Adrenal gland (tissue), 12 donors: ENCODE results near the gene HPSE2. TPM values are rescaled to one million over a fixed set of nuclear protein-coding genes. Genes with fewer than 3 reads are reported as not detected.

Experiments used
- DNase-seq, 7 donors: peaks; one replicate each; pipeline ENCODE4 v3.0.0-alpha.2; 2019 to 2020
- H3K27ac ChIP-seq, 5 donors: fragments of 200-600 bp; sonication (generic) in 4 of 5; 1 replicate in 3 of 5; 2 replicates in 2 of 5; pipeline versions ENCODE4 v1.5.1 to v1.8.0; 2016 to 2020; ENCODE audit warnings: mild to moderate bottlenecking in 1 of 5
- H3K27me3 ChIP-seq: fragments of 200-600 bp; 2 replicates; pipeline ENCODE4 v1.8.0; 2021
- H3K36me3 ChIP-seq, 2 donors: fragments of 200-600 bp; replicated peaks in 1 of 2; 1 replicate in 1 of 2; 2 replicates in 1 of 2; pipeline versions ENCODE4 v1.5.1 to v1.8.0; 2018 to 2022
- H3K4me1 ChIP-seq, 2 donors: fragments of 200-600 bp; replicated peaks in 1 of 2; 1 replicate in 1 of 2; 2 replicates in 1 of 2; pipeline versions ENCODE4 v1.5.1 to v1.8.0; 2018 to 2021
- H3K4me3 ChIP-seq, 4 donors: fragments of 200-600 bp; sonication (generic) in 3 of 4; one replicate each; pipeline ENCODE4 v1.5.1; 2016 to 2018
- H3K9me3 ChIP-seq, 3 donors: fragments of 200-600 bp; sonication (generic) in 1 of 3; replicated peaks in 1 of 3; 1 replicate in 2 of 3; 2 replicates in 1 of 3; pipeline versions ENCODE4 v1.5.1 to v1.8.0; 2016 to 2021
- POLR2A ChIP-seq, 2 donors: fragments of 450-650 bp; IDR thresholded peaks; one replicate each; pipeline ENCODE4 v1.6.1; 2017; ENCODE audit warnings: antibody characterized with exemption in 2 of 2, mild to moderate bottlenecking in 2 of 2, moderate library complexity in 1 of 2
- WGBS, 4 donors: extraction: QIAGEN DNeasy Blood & Tissue Kit in 2 of 4; methylation state at CpG; one replicate each; pipeline versions ENCODE4 v1.1.5 to v1.1.7; 2013 to 2017; 5-methylcytosine and 5-hydroxymethylcytosine counted together
- intact Hi-C, 2 donors: fragments of 100-400 bp; cut with DNase I; formaldehyde crosslinking; loops; one replicate each; pipeline versions ENCODE4 v1.14.1 to v1.15.0; 2022 to 2023
- polyA plus RNA-seq, 3 donors: library from polyadenylated mRNA; stranded (reverse); fragments of 200-250 nt in 2 of 3; fragments of 350-450 nt in 1 of 3; fragmentation: Illumina TruSeq in 1 of 3; extraction: RNeasy Lipid Tissue Mini Kit (QIAGEN cat#74804) in 1 of 3; gene quantifications; one replicate each; pipeline ENCODE4 v1.2.3, GENCODE V29; 2013 to 2014
- total RNA-seq, 9 donors: library from RNA; depleted of rRNA in 4 of 9; stranded (reverse); fragments of >200 nt in 4 of 9; fragments of 120-200 nt in 1 of 9; fragmentation: NEBNext Ultra II Directional in 1 of 9; extraction: Animal tissue kit (Norgen Biotek cat#: 25700) in 1 of 9; gene quantifications; one replicate each; pipeline versions ENCODE4 v1.1.0 to v1.2.4, GENCODE V29; 2013 to 2023
- TF ChIP-seq, protein P1 (sequence below), 6 experiments: fragments of 450-650 bp in 4 of 6; fragments of 200-600 bp in 2 of 6; sonication (generic) in 1 of 6; IDR thresholded peaks; 1 replicate in 5 of 6; 2 replicates in 1 of 6; pipeline versions ENCODE4 v1.5.1 to v1.8.0; 2016 to 2021; ENCODE audit warnings: antibody characterized with exemption in 6 of 6, mild to moderate bottlenecking in 2 of 6, moderate library complexity in 1 of 6
- donor health status: healthy with polysubstance abuse.
- donor health status: Bipolar disorder and iron deficiency.
- donor health status: DM: yes; HTN: yes; CAD: no.
- donor health status: DM: no; HTN: no; CAD: no.
- donor health status: DM: no; HTN: no; CAD: no.
- donor health status: DM: yes; HTN: yes; CAD: no.

Gene HPSE2
- total and polyA plus RNA-seq, 12 donors = under 0.01 to 0.16 (median 0.10) TPM; not detected in 9

DNA sequence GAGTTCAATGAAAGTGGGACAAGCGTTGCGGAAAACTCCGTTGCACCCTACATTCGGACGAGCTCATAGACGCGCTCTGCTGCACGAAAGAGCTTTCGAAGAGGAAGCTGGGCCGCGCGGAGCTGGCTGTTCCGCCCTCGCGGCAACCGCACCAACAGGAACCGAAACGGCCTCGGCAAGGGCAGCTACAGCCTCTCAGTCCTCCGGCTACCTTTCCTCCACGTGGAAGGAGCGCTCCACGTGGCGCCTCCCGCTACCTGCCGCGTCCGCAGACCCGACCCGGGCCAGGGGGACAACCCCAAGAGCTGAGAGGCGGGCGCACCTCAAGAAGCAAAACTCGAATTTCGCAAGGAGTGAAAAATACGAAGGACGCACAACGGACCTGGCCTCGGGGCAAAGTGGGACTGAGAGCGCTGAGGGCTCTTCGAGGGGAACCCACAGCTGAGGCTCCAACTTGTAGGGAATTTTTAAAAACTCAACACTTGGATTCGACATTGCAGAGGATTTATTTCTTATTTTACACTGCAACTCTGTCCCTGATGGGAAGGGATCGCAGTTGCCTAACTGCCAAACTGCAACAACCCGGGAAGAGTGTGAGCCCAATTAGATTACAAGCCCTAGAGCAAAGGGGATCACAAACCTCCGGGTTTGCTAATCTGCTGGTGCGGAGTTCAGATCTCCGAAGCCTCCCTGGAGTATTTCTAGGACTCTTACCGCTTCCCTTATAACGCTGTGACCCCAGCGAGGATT is 1.4 kb downstream of the HPSE2 start:
- Histone ChIP-seq H3K4me3 (peak overlapping the region in 2 of 4 donors; percentile 11 to 51), H3K9me3 (no peaks in the 10 kb centered on the region), H3K4me1 (peaks cover 0 to 16% of the 10 kb centered on the region in 2 donors), H3K27me3 (peaks cover 66% of the 10 kb centered on the region), H3K36me3 (no peaks in the 10 kb centered on the region), H3K27ac (no peak overlapping the region)
- intact Hi-C loops = loop anchor here in 1 of 2 donors (10.0 kb wide), 1 partner anchor 1319 kb away; no protein-coding TSS in a partner anchor
- 2 to 5% (median 3%) methylated on average over 34 to 49 of the region's 49 CpGs for WGBS, 4 donors
- TF ChIP-seq, protein P1, sequence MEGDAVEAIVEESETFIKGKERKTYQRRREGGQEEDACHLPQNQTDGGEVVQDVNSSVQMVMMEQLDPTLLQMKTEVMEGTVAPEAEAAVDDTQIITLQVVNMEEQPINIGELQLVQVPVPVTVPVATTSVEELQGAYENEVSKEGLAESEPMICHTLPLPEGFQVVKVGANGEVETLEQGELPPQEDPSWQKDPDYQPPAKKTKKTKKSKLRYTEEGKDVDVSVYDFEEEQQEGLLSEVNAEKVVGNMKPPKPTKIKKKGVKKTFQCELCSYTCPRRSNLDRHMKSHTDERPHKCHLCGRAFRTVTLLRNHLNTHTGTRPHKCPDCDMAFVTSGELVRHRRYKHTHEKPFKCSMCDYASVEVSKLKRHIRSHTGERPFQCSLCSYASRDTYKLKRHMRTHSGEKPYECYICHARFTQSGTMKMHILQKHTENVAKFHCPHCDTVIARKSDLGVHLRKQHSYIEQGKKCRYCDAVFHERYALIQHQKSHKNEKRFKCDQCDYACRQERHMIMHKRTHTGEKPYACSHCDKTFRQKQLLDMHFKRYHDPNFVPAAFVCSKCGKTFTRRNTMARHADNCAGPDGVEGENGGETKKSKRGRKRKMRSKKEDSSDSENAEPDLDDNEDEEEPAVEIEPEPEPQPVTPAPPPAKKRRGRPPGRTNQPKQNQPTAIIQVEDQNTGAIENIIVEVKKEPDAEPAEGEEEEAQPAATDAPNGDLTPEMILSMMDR (IDR thresholded peaks at IDR 0.05) = no peak
- no peak for TF ChIP-seq POLR2A (IDR thresholded peaks at IDR 0.05)
- DNase-seq = peak in 6 of 7 donors; percentile 25 to 57 (median 34)

DNA sequence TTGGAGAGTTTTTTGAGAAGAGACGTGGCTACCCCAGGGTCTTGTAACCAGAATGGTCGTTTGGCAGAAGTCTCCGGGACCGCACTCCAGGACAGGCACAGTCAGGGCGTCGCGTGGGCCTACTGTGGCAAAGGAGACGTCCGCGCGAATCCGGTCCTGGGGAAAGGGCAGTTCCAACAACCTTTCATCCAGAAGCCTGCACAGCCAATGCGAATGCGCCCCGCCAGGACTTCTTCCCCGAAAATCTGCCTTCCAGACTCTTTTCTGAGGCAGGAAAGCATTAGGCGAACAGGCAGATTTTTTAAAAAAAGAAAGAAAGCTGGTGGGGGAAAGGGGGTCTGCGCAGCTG is 2.0 kb downstream of the HPSE2 start:
- peaks cover 67% of the 10 kb centered on the region for H3K27me3 ChIP-seq
- peak overlapping the region in 1 of 4 donors; percentile 51 for H3K4me3 ChIP-seq
- H3K36me3 ChIP-seq = no peaks in the 10 kb centered on the region
- TF ChIP-seq POLR2A (IDR thresholded peaks at IDR 0.05) = no peak
- TF ChIP-seq, protein P1 (IDR thresholded peaks at IDR 0.05) = no peak
- intact Hi-C loops = loop anchor here in 1 of 2 donors (10.0 kb wide), 1 partner anchor 1319 kb away; no protein-coding TSS in a partner anchor
- peaks cover 0 to 16% of the 10 kb centered on the region in 2 donors for H3K4me1 ChIP-seq
- no peak overlapping the region for H3K27ac ChIP-seq
- 7 to 15% (median 11%) methylated on average over 13 to 18 of the region's 18 CpGs for WGBS, 4 donors
- no peak for DNase-seq
- H3K9me3 ChIP-seq = no peaks in the 10 kb centered on the region

DNA sequence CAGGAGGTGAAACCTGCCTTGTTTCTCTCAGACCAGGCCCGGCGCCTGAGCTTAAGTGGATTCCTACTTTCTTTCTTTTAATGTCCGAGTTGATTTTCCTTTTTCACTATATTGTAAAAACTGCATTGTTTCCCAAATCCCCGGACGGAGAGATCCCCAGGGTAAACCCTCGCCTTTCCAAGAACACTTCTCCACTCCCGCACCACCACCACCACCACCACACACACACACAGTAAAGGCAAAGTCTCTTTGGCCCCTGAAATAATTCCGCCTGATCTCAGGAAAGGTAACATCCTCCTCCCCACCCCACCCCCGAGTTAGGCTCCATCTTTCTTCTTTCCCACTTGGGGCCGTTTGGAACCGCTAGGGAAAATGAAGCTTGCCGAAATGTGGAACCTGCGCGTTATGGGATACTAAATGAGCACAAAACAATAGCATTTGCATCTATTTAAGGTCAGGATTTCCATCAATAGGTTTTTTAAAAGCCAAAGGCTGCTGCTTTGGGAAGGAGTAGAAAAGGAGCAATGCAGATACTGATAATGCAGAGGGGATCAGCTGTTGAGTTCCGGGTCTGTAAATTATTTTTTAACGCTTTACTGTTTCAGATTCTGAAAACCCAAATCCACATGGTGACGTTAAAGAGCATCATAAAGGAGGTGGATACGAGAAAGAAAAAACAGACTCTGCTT is 2.5 kb downstream of the HPSE2 start:
- Histone ChIP-seq H3K4me3 (no peak overlapping the region), H3K4me1 (peaks cover 0 to 16% of the 10 kb centered on the region in 2 donors), H3K27me3 (peaks cover 62% of the 10 kb centered on the region), H3K9me3 (no peaks in the 10 kb centered on the region), H3K27ac (no peak overlapping the region), H3K36me3 (no peaks in the 10 kb centered on the region)
- intact Hi-C loops = loop anchor here in 1 of 2 donors (10.0 kb wide), 1 partner anchor 1318 kb away; no protein-coding TSS in a partner anchor
- no peak for DNase-seq
- 12 to 19% (median 15%) methylated on average over 18 of the region's 18 CpGs for whole genome bisulfite sequencing, 4 donors
- TF ChIP-seq, protein P1 (IDR thresholded peaks at IDR 0.05) = no peak
- no peak for TF ChIP-seq POLR2A (IDR thresholded peaks at IDR 0.05)

DNA sequence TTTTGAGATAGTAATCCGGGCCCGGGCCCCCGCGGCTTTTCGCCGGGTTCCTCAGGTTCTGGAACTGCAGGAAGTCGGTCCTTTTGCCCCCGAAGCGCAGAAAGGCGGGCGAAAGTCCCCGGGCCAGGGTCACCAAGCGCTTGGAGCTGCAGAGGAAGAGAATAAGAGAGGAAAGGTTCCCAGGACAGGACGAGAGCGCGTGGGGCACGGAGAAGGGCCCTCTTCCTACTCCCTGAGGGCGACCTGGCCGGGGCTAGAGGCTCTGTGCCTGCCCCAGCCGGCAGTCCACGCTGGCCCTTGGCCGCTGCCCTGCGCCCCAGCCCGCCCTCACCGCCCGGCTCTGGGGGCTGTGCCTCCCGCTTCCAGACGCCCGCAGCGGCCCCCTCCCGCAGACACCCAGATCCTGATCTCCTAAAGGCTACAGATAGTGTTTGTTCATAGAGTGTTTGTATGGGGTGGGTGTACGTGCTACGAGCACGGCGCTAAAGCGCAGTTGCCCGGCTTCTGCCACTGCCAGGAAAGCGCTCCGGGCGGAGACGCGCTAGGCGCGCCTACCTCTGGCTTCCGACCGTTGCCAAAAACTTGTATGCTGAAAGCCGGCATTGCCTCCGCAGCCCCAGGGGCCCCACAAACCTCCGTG is 3.2 kb downstream of the HPSE2 start:
- no peak for TF ChIP-seq POLR2A (IDR thresholded peaks at IDR 0.05)
- TF ChIP-seq, protein P1 (IDR thresholded peaks at IDR 0.05) = no peak
- Histone ChIP-seq H3K36me3 (no peaks in the 10 kb centered on the region), H3K9me3 (no peaks in the 10 kb centered on the region), H3K4me3 (no peak overlapping the region), H3K27me3 (peaks cover 57% of the 10 kb centered on the region), H3K4me1 (peaks cover 0 to 16% of the 10 kb centered on the region in 2 donors), H3K27ac (no peak overlapping the region)
- intact Hi-C loops = loop anchor here in 1 of 2 donors (10.0 kb wide), 1 partner anchor 1318 kb away; no protein-coding TSS in a partner anchor
- WGBS, 4 donors = 2 to 3% (median 3%) methylated on average over 28 to 49 of the region's 49 CpGs
- no peak for DNase-seq
